Stimulated activated CD8-positive, alpha-beta memory T cell treated with anti-CD3 and anti-CD28 coated beads, Interleukin-4, amount 100 ng/mL, for 24 hours (primary cell): ENCODE results near the gene FUNDC1.

Experiments
- DNase-seq: peaks from one replicate; pipeline ENCODE4 v3.0.0-alpha.2; 2020; ENCODE audit warnings: low read depth

Gene FUNDC1

GRCh38 chrX:44480591-44480990 lies 62.1 kb downstream of the FUNDC1 start:
- no peak for DNase-seq

- no peak for DNase-seq
Measured at GRCh38 chrX:44474410-44474809, 68.2 kb downstream of the FUNDC1 start.
